ENCODE measurements around the gene CEBPE. TPM values are rescaled to one million over a fixed set of nuclear protein-coding genes. Genes with fewer than 3 reads are reported as not detected.

CEBPE gene
- total RNA-seq, 1 experiment from 2014 or later: not detected

- no peak overlapping the region for H3K4me3 ChIP-seq (replicated peaks in 1 of 2; ENCODE audit: low read depth in 1 of 2, low read length in 2 of 2)
- peaks cover 4% of the 10 kb centered on the region; the same call in 1 of the 2 replicates for H3K27me3 ChIP-seq (ENCODE audit: insufficient read depth, low read length)
- H3K9ac ChIP-seq (ENCODE audit: low read length): no peak overlapping the region
- H3K9me3 ChIP-seq (ENCODE audit: control insufficient read depth in 1 of 2, insufficient read depth in 1 of 2, low read depth in 1 of 2, low read length in 2 of 2): no peaks in the 10 kb centered on the region
- ChIA-PET POLR2A (interaction anchor here (1.4 kb wide), 1 partner anchor 11 kb away, joined by 5 read pairs; the partner anchor contains the start of genes ACIN1 and C14orf119), RAD21 (ENCODE audit: low non-redundant PET in 1 of 2, low total read pairs in 2 of 2, uncharacterized antibody in 2 of 2, unreplicated experiment in 2 of 2) (no interaction called here), CTCF (no interaction called here)
- BruUV-seq (replicated peaks): no TSS peak
- intact Hi-C loops (cut with micrococcal nuclease): no loop called here
- ATAC-seq: no peak
- H3K27ac ChIP-seq (ENCODE audit: low read depth, low read length): no peak overlapping the region
- no peaks in the 10 kb centered on the region for H3K79me2 ChIP-seq (ENCODE audit: insufficient read depth, low read length)
- H4K20me1 ChIP-seq (ENCODE audit: insufficient read depth): no peaks in the 10 kb centered on the region
- H3K36me3 ChIP-seq (ENCODE audit: control insufficient read depth in 1 of 2, insufficient read depth in 2 of 2, low read length in 2 of 2): no peaks in the 10 kb centered on the region
- H3K9me2 ChIP-seq (ENCODE audit: insufficient read depth): no peaks in the 10 kb centered on the region
- no peaks in the 10 kb centered on the region for H3K4me1 ChIP-seq (ENCODE audit: control insufficient read depth in 1 of 2, insufficient read depth in 2 of 2, low read length in 2 of 2)
- no peak overlapping the region for H2AFZ ChIP-seq (ENCODE audit: low read depth, low read length, poor library complexity, severe bottlenecking)
- DNase-seq (ENCODE audit: low read depth, low spot score): no peak
- TF ChIP-seq ELF1 (IDR thresholded peaks at IDR 0.05; ENCODE audit: borderline replicate concordance, low read depth): no peak
- no peak for TF ChIP-seq POLR2AphosphoS5 (IDR thresholded peaks at IDR 0.05; ENCODE audit: low read depth, low read length)
- no peak for TF ChIP-seq POLR2A (IDR thresholded peaks at IDR 0.05; ENCODE audit: borderline replicate concordance, extremely low read depth, insufficient read depth, insufficient read length)
- TF ChIP-seq CEBPB (IDR thresholded peaks at IDR 0.05; ENCODE audit: low read depth): no peak
- TF ChIP-seq JUND (IDR thresholded peaks at IDR 0.05): no peak
- TF ChIP-seq, protein P1, sequence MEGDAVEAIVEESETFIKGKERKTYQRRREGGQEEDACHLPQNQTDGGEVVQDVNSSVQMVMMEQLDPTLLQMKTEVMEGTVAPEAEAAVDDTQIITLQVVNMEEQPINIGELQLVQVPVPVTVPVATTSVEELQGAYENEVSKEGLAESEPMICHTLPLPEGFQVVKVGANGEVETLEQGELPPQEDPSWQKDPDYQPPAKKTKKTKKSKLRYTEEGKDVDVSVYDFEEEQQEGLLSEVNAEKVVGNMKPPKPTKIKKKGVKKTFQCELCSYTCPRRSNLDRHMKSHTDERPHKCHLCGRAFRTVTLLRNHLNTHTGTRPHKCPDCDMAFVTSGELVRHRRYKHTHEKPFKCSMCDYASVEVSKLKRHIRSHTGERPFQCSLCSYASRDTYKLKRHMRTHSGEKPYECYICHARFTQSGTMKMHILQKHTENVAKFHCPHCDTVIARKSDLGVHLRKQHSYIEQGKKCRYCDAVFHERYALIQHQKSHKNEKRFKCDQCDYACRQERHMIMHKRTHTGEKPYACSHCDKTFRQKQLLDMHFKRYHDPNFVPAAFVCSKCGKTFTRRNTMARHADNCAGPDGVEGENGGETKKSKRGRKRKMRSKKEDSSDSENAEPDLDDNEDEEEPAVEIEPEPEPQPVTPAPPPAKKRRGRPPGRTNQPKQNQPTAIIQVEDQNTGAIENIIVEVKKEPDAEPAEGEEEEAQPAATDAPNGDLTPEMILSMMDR (IDR thresholded peaks at IDR 0.05 in 2 of 3, conservative IDR thresholded peaks at IDR 0.05 in 1 of 3; ENCODE audit: borderline replicate concordance in 1 of 3, insufficient read depth in 1 of 3, low read depth in 2 of 3, low read length in 2 of 3): no peak
- TF ChIP-seq, protein P2, sequence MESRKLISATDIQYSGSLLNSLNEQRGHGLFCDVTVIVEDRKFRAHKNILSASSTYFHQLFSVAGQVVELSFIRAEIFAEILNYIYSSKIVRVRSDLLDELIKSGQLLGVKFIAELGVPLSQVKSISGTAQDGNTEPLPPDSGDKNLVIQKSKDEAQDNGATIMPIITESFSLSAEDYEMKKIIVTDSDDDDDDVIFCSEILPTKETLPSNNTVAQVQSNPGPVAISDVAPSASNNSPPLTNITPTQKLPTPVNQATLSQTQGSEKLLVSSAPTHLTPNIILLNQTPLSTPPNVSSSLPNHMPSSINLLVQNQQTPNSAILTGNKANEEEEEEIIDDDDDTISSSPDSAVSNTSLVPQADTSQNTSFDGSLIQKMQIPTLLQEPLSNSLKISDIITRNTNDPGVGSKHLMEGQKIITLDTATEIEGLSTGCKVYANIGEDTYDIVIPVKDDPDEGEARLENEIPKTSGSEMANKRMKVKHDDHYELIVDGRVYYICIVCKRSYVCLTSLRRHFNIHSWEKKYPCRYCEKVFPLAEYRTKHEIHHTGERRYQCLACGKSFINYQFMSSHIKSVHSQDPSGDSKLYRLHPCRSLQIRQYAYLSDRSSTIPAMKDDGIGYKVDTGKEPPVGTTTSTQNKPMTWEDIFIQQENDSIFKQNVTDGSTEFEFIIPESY (IDR thresholded peaks at IDR 0.05; ENCODE audit: extremely low read depth, insufficient replicate concordance, low read length): no peak
- no peak for TF ChIP-seq YY1 (IDR thresholded peaks at IDR 0.05; ENCODE audit: extremely low read depth, insufficient replicate concordance, low read depth, low read length)
- TF ChIP-seq CBX3 (IDR thresholded peaks at IDR 0.05; ENCODE audit: low read depth): no peak
- TF ChIP-seq ZFX (IDR thresholded peaks at IDR 0.05): no peak
- TF ChIP-seq, protein P3, sequence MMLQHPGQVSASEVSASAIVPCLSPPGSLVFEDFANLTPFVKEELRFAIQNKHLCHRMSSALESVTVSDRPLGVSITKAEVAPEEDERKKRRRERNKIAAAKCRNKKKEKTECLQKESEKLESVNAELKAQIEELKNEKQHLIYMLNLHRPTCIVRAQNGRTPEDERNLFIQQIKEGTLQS (IDR thresholded peaks at IDR 0.05): no peak
- no peak for TF ChIP-seq REST (IDR thresholded peaks at IDR 0.05; ENCODE audit: low read depth)
- TF ChIP-seq FOSL1 (IDR thresholded peaks at IDR 0.05; ENCODE audit: low read depth): no peak
- no peak for TF ChIP-seq MAX (IDR thresholded peaks at IDR 0.05)
- TF ChIP-seq EZH2 (IDR thresholded peaks at IDR 0.05): no peak
- TF ChIP-seq TCF7L2 (IDR thresholded peaks at IDR 0.05; ENCODE audit: borderline replicate concordance, extremely low read depth, insufficient read depth, insufficient read length): no peak
- no peak for TF ChIP-seq SRF (IDR thresholded peaks at IDR 0.05; ENCODE audit: low read depth)
- no peak for TF ChIP-seq EGR1 (IDR thresholded peaks at IDR 0.05; ENCODE audit: low read depth)
- no peak for TF ChIP-seq SIN3A (IDR thresholded peaks at IDR 0.05; ENCODE audit: low read depth)
- H3K4me2 ChIP-seq (ENCODE audit: low read length): no peak overlapping the region
Observed at GRCh38 chr14:23105348-23105824, 13.7 kb downstream of the CEBPE start.
